H9 (cell line): ENCODE results near the gene DNAAF2. TPM values are rescaled to one million over a fixed set of nuclear protein-coding genes. Genes with fewer than 3 reads are reported as not detected.

Source experiments
- DNase-seq: peaks from one replicate; pipeline ENCODE4 v3.0.0-alpha.2; 2017
- H2AFZ ChIP-seq: one replicate; pipeline ENCODE4 v1.6.1; 2013; ENCODE audit warnings: mild to moderate bottlenecking, low read length, control low read depth, moderate library complexity
- H2AK5ac ChIP-seq: 2 replicates; pipeline ENCODE4 v1.6.1; 2013; ENCODE audit warnings: low read length, control low read depth, mixed read lengths; ENCODE audit not compliant: insufficient read length
- H2BK120ac ChIP-seq: one replicate; pipeline ENCODE4 v1.6.1; 2013; ENCODE audit warnings: low read depth, mild to moderate bottlenecking, low read length, control low read depth, inconsistent platforms; ENCODE audit not compliant: poor library complexity, severe bottlenecking
- H2BK12ac ChIP-seq: 2 replicates; pipeline ENCODE4 v1.6.1; 2013; ENCODE audit warnings: low read length, control low read depth, mixed read lengths, low read depth; ENCODE audit not compliant: insufficient read length
- H2BK15ac ChIP-seq: 2 replicates; pipeline ENCODE4 v1.6.1; 2013; ENCODE audit warnings: low read depth, low read length, control low read depth
- H2BK20ac ChIP-seq: one replicate; pipeline ENCODE4 v1.6.1; 2013; ENCODE audit warnings: low read depth, mild to moderate bottlenecking, low read length, control low read depth, inconsistent platforms; ENCODE audit not compliant: poor library complexity, severe bottlenecking
- H2BK5ac ChIP-seq: 2 replicates; pipeline ENCODE4 v1.6.1; 2013; ENCODE audit warnings: low read length, control low read depth, mixed read lengths; ENCODE audit not compliant: insufficient read length
- H3K14ac ChIP-seq: 2 replicates; pipeline ENCODE4 v1.6.1; 2013; ENCODE audit warnings: low read length, control low read depth; ENCODE audit not compliant: insufficient read depth
- H3K18ac ChIP-seq: 2 replicates; pipeline ENCODE4 v1.6.1; 2013; ENCODE audit warnings: low read depth, mild to moderate bottlenecking, mixed read lengths, low read length, control low read depth; ENCODE audit not compliant: insufficient read length
- H3K23ac ChIP-seq: 2 replicates; pipeline ENCODE4 v1.6.1; 2013; ENCODE audit warnings: low read length, control low read depth, mixed read lengths, low read depth; ENCODE audit not compliant: insufficient read length
- H3K23me2 ChIP-seq: 2 replicates; pipeline ENCODE4 v1.6.1; 2013; ENCODE audit warnings: low read depth, mild to moderate bottlenecking, mixed read lengths, low read length, control low read depth; ENCODE audit not compliant: insufficient read length, poor library complexity, severe bottlenecking
- H3K27ac ChIP-seq: 2 replicates; pipeline ENCODE4 v1.5.1; 2013; ENCODE audit warnings: low read length, control low read depth, mixed read lengths, low read depth; ENCODE audit not compliant: insufficient read length
- H3K27me3 ChIP-seq: 2 replicates; pipeline ENCODE4 v1.6.1; 2013; ENCODE audit warnings: low read length, control low read depth, inconsistent platforms; ENCODE audit not compliant: insufficient read depth
- H3K4ac ChIP-seq: 2 replicates; pipeline ENCODE4 v1.6.1; 2013; ENCODE audit warnings: low read depth, mild to moderate bottlenecking, control low read depth, inconsistent platforms, low read length, moderate library complexity
- H3K4me1 ChIP-seq: 2 replicates; pipeline ENCODE4 v1.6.1; 2013; ENCODE audit warnings: low read length, control low read depth, inconsistent platforms; ENCODE audit not compliant: insufficient read depth
- H3K4me2 ChIP-seq: 2 replicates; pipeline ENCODE4 v1.6.1; 2013; ENCODE audit warnings: low read length, control low read depth, mixed read lengths; ENCODE audit not compliant: insufficient read length, insufficient read depth
- H3K56ac ChIP-seq: 2 replicates; pipeline ENCODE4 v1.6.1; 2013; ENCODE audit warnings: low read depth, mild to moderate bottlenecking, mixed read lengths, low read length, control low read depth; ENCODE audit not compliant: insufficient read length
- H3K79me1 ChIP-seq: 2 replicates; pipeline ENCODE4 v1.6.1; 2013; ENCODE audit warnings: low read depth, mild to moderate bottlenecking, moderate library complexity, low read length, control low read depth, inconsistent platforms; ENCODE audit not compliant: insufficient read depth, poor library complexity, severe bottlenecking
- H3K79me2 ChIP-seq: 2 replicates; pipeline ENCODE4 v1.6.1; 2013; ENCODE audit warnings: low read length, control low read depth, inconsistent platforms; ENCODE audit not compliant: insufficient read depth
- H3K9ac ChIP-seq: 2 replicates; pipeline ENCODE4 v1.6.1; 2013; ENCODE audit warnings: low read length, control low read depth, mixed read lengths; ENCODE audit not compliant: insufficient read length; ENCODE audit errors: extremely low read depth
- H3K9me3 ChIP-seq: one replicate; pipeline ENCODE4 v1.6.1; 2013; ENCODE audit warnings: low read depth, low read length, inconsistent platforms; ENCODE audit not compliant: control insufficient read depth
- H3T11ph ChIP-seq: one replicate; pipeline ENCODE4 v1.6.1; 2013; ENCODE audit warnings: mild to moderate bottlenecking, low read length, control low read depth, inconsistent platforms
- H4K20me1 ChIP-seq: one replicate; pipeline ENCODE4 v1.6.1; 2013; ENCODE audit not compliant: control insufficient read depth, insufficient read length, insufficient read depth
- H4K5ac ChIP-seq: 2 replicates; pipeline ENCODE4 v1.6.1; 2013; ENCODE audit warnings: low read depth, mild to moderate bottlenecking, mixed read lengths, low read length, control low read depth; ENCODE audit not compliant: insufficient read length
- H4K8ac ChIP-seq: replicated peaks from 2 replicates; pipeline ENCODE4 v1.6.1; 2013; ENCODE audit warnings: low read length, control low read depth, mixed read lengths, low read depth; ENCODE audit not compliant: insufficient read length
- H4K91ac ChIP-seq: 2 replicates; pipeline ENCODE4 v1.6.1; 2013; ENCODE audit warnings: low read depth, mild to moderate bottlenecking, moderate library complexity, mixed read lengths, low read length, control low read depth; ENCODE audit not compliant: insufficient read length
- H3K27ac Mint-ChIP-seq, 3 experiments: 2 replicates in 2 of 3; 3 replicates in 1 of 3; pipeline ENCODE4 v1.8.0; 2020 to 2021; ENCODE audit warnings: mixed read lengths in 3 of 3, mild to moderate bottlenecking in 1 of 3, moderate library complexity in 1 of 3
- H3K27me3 Mint-ChIP-seq: 2 replicates; pipeline ENCODE4 v1.8.0; 2021; ENCODE audit warnings: low read depth, mild to moderate bottlenecking, moderate library complexity, mixed read lengths
- H3K36me3 Mint-ChIP-seq, 3 experiments: 2 replicates in 2 of 3; 3 replicates in 1 of 3; pipeline ENCODE4 v1.8.0; 2020 to 2021; ENCODE audit warnings: low read depth in 3 of 3, mixed read lengths in 3 of 3; ENCODE audit not compliant: insufficient read depth in 1 of 3
- H3K4me1 Mint-ChIP-seq, 2 experiments: 2 replicates each; pipeline ENCODE4 v1.8.0; 2020; ENCODE audit warnings: mixed read lengths in 2 of 2
- H3K4me3 Mint-ChIP-seq, 2 experiments: 2 replicates in 1 of 2; 3 replicates in 1 of 2; pipeline ENCODE4 v1.8.0; 2020 to 2021; ENCODE audit warnings: mild to moderate bottlenecking in 2 of 2, mixed read lengths in 2 of 2, moderate library complexity in 1 of 2
- H3K9me3 Mint-ChIP-seq, 2 experiments: 2 replicates in 1 of 2; 3 replicates in 1 of 2; pipeline ENCODE4 v1.8.0; 2020; ENCODE audit warnings: mild to moderate bottlenecking in 2 of 2, mixed read lengths in 2 of 2, moderate library complexity in 1 of 2
- WGBS: extraction: QIAGEN DNeasy Blood & Tissue Kit; methylation state at CpG from one replicate; pipeline ENCODE4 v1.1.7; 2013; ENCODE audit warnings: missing lambda C conversion rate, low lambda C conversion rate, mixed read lengths; ENCODE audit not compliant: insufficient read length; ENCODE audit errors: extremely low coverage; 5-methylcytosine and 5-hydroxymethylcytosine counted together
- total RNA-seq: library from RNA; stranded (reverse); gene quantifications from 2 replicates; pipeline ENCODE4 v1.2.1, GENCODE V29; 2021
- TF ChIP-seq, protein P1 (sequence below): fragments of 200-600 bp; sonication (generic); conservative IDR thresholded peaks from 3 replicates; pipeline ENCODE4 v1.8.0; 2021; ENCODE audit warnings: antibody characterized with exemption, mild to moderate bottlenecking

The DNAAF2 gene
- total RNA-seq, 1 experiment from 2014 or later, result 26.3 TPM

DNA sequence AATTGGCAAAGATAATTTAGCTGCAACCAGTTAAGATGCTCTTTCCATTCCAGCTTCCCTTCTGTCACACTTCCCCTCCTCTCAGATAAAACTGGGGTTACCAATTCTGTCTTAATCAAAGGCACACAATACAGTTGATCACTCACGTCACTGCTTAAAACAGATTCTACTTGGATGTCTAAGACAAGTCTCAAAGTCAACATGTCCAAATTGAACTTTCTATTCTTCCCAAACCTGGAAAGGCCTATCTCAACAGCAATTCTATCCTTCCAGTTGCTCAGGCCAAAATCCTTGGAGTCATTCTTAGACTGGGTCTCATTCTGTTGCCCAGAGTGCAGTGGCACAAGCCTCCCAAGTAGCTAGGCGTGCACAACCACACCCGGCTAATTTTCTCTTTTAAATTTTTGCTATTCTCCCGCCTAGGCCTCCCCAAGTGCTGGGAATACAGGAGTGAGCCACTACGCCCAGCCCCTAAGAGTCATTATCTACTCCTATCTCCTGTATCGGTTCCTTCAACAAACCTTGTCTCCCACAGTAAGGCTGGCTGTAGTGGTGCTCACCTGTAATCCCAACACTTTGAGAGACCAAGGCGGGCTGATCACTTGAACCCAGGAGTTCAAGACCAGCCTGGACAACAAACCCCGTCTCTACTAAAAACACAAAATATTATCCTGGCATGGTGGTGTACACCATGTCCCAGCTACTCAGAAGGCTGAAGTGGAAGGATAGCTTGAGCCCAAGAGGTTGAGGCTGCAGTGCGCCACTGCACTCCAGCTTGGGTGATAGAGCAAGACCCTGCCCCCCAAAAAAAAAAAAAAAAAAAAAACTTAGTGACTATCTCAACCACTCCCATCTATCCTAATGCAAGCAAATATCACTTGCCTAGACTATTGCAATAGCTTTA, 53.6 kb downstream of the DNAAF2 start:
- Histone ChIP-seq H2BK20ac (no peak overlapping the region), H3K27me3 (no peaks in the 10 kb centered on the region), H3K9ac (no peak overlapping the region), H2BK5ac (no peak overlapping the region), H3K14ac (no peak overlapping the region), H2AFZ (no peak overlapping the region), H3K23me2 (peaks cover 11% of the 10 kb centered on the region), H4K8ac (no peak overlapping the region), H3T11ph (no peak overlapping the region), H3K27ac (no peak overlapping the region), H3K4ac (no peak overlapping the region), H2BK120ac (no peak overlapping the region), H3K4me2 (no peak overlapping the region), H3K4me1 (peaks cover 5% of the 10 kb centered on the region; the same call in 1 of the 2 replicates), H4K20me1 (no peaks in the 10 kb centered on the region), H2AK5ac (no peak overlapping the region), H4K91ac (no peak overlapping the region), H3K18ac (peak overlapping the region; percentile 60), H2BK15ac (no peak overlapping the region), H2BK12ac (no peak overlapping the region), H3K9me3 (no peaks in the 10 kb centered on the region), H3K79me2 (peaks cover 24% of the 10 kb centered on the region), H3K79me1 (peaks cover 9% of the 10 kb centered on the region), H3K56ac (no peak overlapping the region), H3K23ac (no peak overlapping the region), H4K5ac (no peak overlapping the region)
- WGBS, result no CpG with 5 or more reads among the region's 9 CpGs
- H3K27ac Mint-ChIP-seq, result peak overlapping the region in 2 of 3 experiments; percentile 53 to 75; a peak in 4 of 7 replicates
- no peaks in the 10 kb centered on the region for H3K9me3 Mint-ChIP-seq
- DNase-seq, result no peak
- TF ChIP-seq, protein P1, sequence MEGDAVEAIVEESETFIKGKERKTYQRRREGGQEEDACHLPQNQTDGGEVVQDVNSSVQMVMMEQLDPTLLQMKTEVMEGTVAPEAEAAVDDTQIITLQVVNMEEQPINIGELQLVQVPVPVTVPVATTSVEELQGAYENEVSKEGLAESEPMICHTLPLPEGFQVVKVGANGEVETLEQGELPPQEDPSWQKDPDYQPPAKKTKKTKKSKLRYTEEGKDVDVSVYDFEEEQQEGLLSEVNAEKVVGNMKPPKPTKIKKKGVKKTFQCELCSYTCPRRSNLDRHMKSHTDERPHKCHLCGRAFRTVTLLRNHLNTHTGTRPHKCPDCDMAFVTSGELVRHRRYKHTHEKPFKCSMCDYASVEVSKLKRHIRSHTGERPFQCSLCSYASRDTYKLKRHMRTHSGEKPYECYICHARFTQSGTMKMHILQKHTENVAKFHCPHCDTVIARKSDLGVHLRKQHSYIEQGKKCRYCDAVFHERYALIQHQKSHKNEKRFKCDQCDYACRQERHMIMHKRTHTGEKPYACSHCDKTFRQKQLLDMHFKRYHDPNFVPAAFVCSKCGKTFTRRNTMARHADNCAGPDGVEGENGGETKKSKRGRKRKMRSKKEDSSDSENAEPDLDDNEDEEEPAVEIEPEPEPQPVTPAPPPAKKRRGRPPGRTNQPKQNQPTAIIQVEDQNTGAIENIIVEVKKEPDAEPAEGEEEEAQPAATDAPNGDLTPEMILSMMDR, result no peak
- H3K4me3 Mint-ChIP-seq, result peak overlapping the region in 1 of 2 experiments; percentile 47; a peak in 1 of 5 replicates
- peaks cover 58 to 64% (median 59%) of the 10 kb centered on the region in 3 experiments for H3K36me3 Mint-ChIP-seq
- H3K4me1 Mint-ChIP-seq, result peaks cover 26 to 35% of the 10 kb centered on the region in 2 experiments
- peaks cover 3% of the 10 kb centered on the region; the same call in 1 of the 2 replicates for H3K27me3 Mint-ChIP-seq
